NCI-H2107 treated with DMSO at 0.1 percent for 48 hours (cell line): ENCODE results near the gene BCAS1.

Experiments used
- DNase-seq: peaks from one replicate; lab custom pipeline; 2025; ENCODE audit not compliant: unreplicated experiment; lab: John Stamatoyannopoulos, UW

Gene BCAS1

DNA sequence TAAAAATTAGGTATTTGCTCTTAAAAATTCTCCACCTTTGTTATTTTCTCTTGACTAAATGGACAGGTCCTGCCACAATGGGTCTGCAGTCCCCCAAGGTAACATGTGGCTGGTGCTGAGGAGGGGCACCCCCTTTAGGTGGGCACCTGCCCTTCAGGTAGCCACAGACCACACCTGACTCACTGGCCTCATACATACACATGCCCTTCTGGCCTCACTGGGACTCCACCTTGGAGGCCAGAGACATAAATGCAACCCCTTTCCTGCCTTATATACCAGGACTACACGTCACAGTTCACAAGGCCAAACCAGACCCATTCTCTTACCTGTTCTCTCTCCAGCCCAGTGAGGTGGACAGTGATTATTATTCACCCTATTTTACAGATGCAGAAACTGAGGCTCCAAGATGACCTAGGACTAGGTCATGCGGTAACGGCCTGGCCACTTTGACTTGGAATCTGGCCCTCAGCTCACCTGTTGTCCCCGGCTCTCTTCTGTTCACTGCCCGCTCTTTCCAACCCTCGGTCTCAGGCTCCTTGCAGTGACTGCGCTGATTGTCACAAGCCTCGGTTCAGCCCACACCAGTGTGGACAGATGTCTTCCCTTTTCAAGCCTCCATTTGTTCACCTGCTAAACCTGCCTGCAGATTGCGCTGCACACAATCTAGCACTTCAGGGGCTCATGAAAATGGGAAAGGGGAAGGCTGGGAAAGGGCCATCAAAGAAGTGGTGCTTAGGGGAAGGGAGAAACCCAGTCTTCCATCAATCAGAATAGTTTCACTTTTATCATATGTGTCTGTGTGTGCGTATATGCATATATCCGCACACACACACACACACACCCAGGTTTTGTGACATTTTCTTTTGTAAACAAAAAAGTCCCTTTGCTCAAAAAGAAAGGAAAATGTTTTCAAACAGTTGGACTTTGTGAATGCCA, 121.7 kb downstream of the BCAS1 start:
- DNase-seq, result no peak

DNA sequence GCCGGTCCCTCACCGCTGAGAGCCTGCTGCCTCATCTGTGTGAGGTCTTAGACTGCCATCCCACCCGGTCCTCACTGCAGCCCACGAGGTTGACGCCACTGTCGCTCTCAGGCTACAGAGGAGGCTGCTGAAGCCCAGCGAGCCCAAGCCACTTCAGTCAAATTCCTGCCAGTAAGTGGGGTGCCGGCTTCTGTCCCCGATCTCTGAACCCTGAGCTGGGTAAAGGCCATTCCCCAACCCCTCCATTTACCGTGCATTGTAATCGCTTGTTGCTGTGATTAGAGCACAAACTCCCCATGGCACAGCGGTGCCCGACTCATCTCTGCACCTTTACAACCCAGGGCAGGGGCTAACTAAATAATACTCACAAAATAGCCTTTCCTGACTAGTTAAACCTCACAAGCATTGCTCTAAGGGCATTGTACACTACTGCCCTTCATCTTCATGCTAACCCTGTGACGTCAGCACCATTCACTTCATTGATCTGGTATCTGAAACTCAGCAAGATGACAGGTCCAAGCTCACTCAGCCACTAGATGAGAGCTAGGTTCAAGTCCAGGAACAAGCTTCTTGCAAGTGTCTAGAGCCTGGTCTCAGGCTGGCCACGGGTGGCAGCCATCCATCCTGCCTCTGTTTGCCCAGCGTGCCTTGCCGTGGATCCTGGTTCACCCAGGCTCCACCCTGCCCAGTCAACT, 122.7 kb downstream of the BCAS1 start:
- DNase-seq, result no peak

DNA sequence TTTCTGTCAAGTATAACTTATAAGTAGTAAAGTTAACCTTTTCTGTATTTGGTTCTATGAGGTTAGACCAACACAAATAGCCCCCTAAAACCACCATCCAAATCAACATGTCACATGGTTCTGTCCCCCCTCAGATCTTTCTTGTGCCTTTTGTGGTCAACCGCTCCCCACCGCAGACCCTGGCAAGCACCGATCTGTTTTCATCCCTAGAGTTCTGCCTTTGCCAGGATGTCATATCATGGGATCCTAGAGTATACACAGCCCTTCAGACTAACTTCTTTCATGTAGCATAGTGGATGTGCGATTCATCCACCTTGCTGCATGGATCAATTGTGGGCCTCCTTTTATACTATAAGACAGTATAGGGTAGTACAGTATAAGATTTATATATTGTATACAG, 124.3 kb downstream of the BCAS1 start:
- DNase-seq, result no peak

DNA sequence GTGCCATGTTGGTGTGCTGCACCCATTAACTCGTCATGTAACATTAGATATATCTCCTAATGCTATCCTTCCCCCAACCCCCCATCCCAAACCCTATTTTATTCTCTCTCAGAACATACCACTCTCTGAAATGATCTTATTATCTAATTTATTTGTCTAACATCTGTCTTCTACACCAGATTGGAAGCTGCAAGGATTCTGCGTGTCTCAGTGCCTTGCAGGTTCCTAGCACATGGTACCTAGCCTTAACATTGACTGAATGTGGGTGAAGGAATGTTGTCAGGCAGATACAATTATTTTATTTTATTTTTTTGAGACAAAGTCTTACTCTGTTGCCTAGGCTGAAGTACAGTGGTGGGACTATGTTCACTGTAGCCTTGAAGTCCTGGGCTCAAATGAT, 124.9 kb downstream of the BCAS1 start:
- DNase-seq, result no peak

GRCh38 chr20:53944796-53945195, 125.6 kb downstream of the BCAS1 start:
- no peak for DNase-seq

- DNase-seq, result peak; percentile 21
Observed at GRCh38 chr20:53943522-53944291, 126.7 kb downstream of the BCAS1 start.

GRCh38 chr20:53942973-53943372, 127.4 kb downstream of the BCAS1 start:
- no peak for DNase-seq

DNA sequence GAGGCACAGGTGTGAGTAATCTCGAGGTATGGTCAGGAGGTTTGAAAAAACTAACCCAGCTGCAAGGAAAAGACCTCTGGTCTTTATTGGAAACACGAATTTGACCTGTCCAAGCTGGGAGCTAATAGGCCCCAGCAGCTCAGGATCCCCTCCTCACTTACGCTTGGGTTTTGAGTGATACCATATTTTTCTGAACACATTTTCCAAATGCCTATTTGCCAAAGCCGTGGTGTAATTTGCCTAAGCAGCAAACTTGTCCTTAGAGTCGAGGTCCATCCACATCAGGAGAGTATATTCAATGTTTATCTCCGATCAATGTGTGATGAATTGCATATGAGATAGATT, 128.0 kb downstream of the BCAS1 start:
- no peak for DNase-seq

- peak; percentile 68 for DNase-seq
Observed at GRCh38 chr20:53941680-53942471, 128.5 kb downstream of the BCAS1 start.

- peak; percentile 53 for DNase-seq
Observed at GRCh38 chr20:53940907-53941545, 129.4 kb downstream of the BCAS1 start.

- DNase-seq, result no peak
Observed at GRCh38 chr20:53940360-53940702, 130.1 kb downstream of the BCAS1 start.

DNA sequence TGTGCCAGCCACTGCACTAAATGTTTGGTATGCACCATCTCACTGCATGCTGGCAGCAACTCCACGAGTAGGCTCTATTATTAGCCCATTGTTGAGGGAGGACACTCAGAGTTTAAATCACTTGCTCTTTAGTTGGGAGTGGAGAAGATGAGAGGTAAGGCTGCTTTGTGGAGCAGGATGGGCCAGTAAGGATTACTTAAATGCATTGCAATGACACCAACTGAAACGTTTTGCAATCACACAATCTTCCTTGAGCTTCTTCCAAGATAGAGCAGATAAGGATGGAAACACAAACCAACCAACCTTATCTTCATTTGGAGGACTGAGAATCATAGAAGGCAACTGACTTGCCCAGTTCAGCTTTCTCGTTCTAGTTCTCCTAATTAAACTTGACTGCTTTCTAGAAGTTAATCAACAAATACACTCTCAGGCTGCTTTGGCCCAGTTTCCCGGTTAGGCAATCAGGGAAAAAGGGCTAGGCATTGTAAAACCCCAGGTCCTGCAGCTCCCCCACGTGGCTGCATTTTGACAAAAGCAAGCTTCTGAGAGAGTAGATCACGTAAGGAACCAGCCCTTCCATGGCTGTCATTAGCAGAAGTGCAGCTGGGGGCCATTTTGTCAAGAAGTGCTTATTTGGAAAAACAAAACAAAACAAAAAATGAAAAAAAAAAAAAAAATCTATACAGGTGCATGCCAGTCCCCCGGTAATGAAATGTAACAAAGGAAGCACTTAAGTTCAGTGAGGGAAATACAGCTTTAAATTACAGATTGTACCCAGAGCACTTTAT, 130.6 kb downstream of the BCAS1 start:
- DNase-seq, result peak; percentile 98

DNA sequence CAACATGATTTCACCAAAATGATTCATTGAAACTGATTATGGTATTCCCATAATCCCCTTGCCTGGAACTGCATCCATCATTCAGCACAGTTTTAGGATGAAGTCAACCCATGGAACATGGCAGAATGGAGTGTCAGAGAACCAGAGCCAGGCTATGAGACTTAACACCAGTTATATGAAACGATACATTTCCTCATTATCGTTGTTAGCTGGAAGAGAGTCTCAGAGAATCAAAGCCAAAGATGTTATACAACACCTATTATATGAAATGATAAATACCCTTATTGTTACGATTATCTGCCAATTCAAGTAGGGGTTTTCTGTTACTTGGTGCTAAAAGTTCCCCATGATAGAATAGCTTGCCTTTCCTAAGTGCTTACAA, 131.2 kb downstream of the BCAS1 start:
- peak; percentile 21 for DNase-seq

DNA sequence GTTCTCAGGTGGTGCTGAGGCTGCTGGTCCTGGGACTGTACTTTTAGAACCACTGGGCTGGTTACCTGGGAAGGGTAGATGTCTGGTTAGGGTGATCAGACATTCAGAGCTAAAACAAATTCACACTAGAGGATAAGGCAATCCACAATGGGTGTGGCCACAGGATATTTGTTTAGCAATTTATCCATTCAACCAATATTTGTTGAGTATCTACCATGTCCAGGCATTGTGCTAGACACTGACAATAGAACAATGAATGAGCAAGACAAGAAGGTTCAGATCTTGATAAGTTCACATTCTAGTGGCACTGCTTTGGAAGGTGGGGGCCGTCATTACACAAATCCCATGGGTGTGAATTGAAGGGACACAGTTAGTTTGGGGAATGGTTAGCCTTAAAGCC, 131.7 kb downstream of the BCAS1 start:
- no peak for DNase-seq

- DNase-seq, result no peak
Observed at GRCh38 chr20:53937929-53938367, 132.4 kb downstream of the BCAS1 start.

DNA sequence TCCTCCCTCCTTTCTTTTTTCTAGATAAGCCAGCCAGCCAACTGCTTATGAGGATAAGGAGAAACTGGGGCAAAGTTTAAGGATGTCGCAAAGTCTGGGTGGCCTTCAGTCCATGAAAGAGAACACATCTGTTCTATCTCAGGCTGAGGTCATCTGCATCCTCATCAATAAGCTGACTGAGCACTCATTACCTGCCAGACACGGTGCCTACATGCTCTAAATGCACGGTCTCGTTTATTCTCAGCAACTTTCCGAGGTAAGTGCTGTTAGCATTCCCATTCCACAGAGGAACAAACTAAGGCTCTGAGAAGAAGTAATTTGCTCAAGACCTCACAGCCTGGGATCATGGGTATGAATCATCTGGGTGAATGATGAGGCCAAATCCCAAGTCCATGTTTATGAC, 133.1 kb downstream of the BCAS1 start:
- no peak for DNase-seq

DNA sequence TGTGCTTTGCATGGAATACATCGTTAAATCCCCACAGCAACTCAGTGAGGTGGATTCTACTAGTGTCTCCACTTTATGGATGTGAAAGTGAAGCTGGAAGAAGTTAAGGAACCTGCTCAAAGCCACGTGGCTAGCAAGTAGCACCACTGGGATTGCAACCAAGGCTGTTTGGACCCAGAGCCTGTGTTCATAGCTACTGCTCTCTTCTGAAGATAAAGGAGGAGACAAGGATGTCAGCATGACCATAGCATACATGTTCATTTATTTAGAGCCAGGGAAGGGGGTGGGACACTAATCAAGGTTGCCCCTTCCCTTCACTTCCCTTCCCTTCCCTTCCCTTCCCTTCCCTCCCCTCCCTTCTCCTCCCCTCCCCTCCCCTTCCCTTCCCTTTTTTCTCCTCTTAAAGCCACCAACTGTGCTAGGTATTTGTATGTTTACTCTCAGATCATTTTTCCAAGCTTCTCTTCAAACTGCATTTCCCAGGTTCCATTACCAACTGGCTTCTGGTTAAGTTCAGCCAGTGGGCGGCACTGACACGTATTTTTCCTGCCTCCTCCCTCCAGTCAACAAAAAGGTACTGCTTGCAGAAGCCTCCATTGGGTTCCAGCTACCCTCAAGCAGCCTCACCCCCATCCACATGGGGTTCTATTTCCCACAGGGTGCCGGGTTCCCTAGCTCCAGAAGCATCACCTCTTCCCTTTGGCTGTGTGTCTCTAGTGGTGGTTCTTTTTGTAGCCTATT, 134.9 kb downstream of the BCAS1 start:
- DNase-seq, result peak; percentile 16

GRCh38 chr20:53934421-53935343, 135.7 kb downstream of the BCAS1 start:
- no peak for DNase-seq
